NCI-H2196 treated with DMSO at 0.1 percent for 48 hours (cell line): ENCODE data around the gene CACNA1S.

Source experiments
- DNase-seq: peaks from one replicate; lab custom pipeline; 2025; ENCODE audit not compliant: unreplicated experiment; lab: John Stamatoyannopoulos, UW

Gene CACNA1S

DNA sequence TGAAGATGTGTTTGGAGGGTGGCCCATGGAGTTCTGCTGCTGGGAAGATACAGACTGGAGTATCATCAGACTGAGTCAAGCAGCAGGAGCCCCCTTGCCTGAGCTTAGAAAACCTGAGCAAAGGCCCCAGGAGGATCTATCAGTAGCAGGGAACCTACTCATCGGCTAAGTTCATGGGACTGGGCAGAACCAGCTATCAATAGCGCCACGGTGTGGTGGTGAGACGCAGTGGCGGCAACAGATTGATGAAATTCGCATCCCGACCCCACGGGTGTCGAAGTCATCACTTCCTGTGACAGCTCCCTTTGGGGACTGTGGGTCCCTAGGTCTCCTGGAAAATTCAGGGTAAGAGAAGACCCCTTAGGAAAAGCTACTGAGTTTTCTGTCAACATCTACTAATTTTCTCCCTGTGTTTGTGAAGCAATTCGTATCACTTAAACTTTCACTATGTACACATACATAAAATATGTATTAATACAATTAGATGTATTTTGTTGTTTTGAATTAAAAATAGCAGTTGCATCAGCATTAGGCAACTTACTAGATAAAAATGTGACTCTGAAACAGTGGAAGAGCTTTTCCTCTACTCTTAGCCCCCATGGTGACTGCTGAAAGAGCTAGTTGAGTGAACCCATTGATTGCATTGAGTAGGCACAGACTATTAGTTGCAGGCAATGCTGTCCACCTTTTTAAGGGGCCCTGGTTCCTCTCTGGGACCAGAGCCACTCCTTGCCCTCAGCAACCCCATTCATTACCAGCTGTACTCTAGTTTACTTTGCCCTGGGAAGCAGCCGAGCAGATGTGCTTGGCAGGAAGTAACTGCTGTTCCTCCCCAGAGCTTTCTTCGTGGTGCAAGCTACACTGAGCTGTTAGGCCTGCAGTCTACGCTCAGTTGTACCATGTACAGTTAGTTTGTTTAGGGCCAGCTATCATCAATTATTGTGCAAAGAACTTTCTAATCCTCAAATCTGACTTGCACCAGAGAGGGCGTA lies 7.3 kb upstream of the CACNA1S start:
- DNase-seq: no peak

DNA sequence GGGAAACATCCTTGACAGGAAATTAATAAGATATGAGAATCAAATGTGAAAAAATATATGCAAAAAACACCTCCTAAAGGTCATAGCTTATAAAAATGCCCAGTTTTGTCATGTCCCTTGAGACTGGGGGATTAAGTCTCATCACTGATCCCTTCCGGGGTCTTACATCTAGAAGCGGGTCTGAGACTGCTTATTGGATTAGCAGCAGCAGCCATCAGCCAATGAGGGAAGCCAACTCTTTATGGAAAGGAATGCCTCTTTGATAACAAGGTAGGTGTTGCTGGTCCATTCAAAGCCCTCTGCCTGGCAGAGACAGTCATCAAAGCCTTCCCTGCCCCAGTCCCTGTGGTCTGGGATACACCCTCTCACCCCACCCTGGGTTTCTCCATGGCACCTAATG lies 3.9 kb upstream of the CACNA1S start:
- no peak for DNase-seq

GRCh38 chr1:201115390-201115937 lies 3.2 kb upstream of the CACNA1S start:
- DNase-seq: no peak

DNA sequence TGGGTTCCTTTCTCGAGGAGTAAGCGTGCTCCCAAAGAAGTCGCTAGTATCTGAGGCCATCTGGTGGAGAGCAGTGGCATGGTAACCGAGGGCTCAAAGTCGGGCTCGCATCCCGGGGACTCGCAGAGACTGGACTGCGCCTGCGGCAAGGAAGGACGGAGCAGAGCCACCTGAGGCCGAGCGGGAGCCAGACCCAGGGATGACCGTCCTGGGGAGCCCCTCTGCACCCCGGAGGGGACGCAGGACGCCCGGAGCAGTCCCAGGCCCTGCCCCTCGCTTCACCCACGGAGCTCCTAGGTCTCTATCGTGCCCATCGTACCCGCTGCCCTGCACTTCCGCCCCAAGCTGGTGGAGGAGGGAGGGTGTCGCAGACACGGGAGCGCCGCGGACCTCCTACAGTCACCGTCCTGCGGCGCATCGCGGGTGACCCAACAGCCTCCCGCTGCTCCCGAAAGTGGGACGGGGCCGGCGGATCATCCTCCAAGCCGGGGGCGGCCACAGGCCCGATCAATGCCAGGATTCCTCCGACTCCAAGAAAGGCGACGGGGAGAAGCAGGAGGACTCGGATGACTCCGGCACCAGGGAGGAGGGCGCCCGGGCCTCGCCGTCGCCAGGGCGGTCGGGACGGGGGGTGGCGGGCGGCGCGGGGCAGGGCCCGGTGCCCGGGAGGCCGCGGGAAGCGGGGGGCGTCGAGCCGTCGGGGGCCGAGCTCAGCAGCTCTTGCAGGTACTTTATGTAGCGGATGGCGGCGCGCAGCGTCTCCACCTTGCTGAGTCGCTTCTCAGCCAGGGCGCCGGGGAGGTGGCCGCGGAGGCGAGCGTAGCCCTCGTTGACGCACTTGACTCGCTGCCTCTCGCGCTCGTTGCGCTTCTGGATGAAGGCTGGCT lies 2.3 kb upstream of the CACNA1S start:
- DNase-seq: peak; percentile 93

GRCh38 chr1:201113451-201114244 lies 1.4 kb upstream of the CACNA1S start:
- no peak for DNase-seq

DNA sequence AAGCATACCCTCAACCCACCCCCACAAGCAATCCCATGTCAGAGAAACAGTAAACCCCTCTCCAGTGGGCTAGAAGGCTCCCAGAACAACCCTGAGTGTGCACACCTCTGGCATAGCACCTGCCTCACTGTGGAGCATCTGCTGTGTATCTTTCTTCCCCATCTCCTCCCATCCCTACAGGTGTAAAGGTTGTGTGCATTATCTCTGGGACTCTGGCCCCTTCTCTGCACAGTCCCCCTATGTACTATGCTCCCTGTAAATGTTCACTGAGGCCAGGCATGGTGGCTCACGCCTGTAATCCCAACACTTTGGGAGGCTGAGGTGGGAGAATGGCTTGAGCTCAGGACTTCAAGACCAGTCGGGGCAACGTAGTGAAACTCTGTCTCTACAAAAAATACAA lies 700 bp upstream of the CACNA1S start:
- DNase-seq: no peak

GRCh38 chr1:201111672-201112071 lies 554 bp downstream of the CACNA1S start:
- DNase-seq: no peak

- DNase-seq: no peak
Observed at GRCh38 chr1:201111156-201111555, 1.1 kb downstream of the CACNA1S start.

DNA sequence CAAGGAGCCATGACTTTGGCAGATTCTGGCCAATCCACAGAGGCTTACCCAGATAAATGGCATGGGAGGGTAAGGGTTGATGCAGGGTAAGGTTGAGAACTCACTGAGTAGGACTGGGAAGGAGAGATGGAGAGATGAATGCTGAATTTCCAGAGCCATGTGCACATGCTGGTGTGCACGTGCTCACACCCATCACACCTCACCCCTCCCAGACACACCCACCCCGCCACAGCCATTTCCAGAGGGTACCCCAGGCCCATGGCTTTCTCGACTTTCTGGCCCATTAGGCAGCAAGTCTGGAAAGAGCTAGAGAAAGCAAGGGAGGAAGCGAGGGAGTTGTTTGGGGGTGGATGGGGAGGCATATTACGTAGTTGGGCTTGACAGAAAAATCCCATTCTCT lies 1.6 kb downstream of the CACNA1S start:
- DNase-seq: no peak

DNA sequence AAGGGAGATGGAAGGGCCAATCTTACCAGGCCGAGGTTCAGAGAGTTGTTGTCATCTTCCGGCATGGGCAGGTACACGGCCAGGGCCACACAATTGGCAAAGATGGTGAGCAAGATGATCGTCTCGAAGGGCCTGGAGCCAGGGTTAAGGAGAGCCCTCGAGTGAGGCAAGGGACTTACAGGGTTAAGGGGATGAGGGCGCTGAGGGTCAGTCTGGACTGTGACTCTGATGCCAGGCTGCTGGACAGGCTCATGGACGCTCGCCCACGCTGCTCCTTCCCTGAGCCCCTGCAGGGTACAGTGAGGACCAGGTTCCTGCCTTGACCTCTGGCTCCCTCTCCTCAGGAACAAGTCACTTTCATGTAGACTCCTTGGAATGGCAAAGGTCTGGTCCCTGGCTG lies 2.1 kb downstream of the CACNA1S start:
- DNase-seq: no peak

- no peak for DNase-seq
Observed at GRCh38 chr1:201109651-201110050, 2.6 kb downstream of the CACNA1S start.

- DNase-seq: no peak
Observed at GRCh38 chr1:201108614-201109013, 3.6 kb downstream of the CACNA1S start.

DNA sequence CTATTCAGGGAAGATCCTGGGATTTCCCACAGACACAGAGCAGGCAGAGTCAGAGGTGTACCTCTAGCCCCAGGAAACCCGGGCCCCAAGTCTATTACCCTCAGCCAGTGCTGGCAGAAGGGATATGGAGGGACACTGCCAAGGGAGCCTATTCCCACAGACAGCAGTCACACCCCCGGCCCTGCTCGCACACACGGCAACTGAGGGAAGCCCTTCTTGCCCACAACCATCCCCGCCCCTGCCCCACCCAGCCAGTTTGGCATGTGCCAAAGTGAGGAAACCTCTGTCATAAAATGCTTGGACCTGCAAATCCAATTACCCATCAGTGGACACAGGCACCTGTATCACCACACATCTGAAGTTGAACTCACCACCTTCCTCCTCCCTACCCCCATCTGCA lies 6.5 kb downstream of the CACNA1S start:
- DNase-seq: no peak

- no peak for DNase-seq
Observed at GRCh38 chr1:201104141-201104540, 8.1 kb downstream of the CACNA1S start.

DNA sequence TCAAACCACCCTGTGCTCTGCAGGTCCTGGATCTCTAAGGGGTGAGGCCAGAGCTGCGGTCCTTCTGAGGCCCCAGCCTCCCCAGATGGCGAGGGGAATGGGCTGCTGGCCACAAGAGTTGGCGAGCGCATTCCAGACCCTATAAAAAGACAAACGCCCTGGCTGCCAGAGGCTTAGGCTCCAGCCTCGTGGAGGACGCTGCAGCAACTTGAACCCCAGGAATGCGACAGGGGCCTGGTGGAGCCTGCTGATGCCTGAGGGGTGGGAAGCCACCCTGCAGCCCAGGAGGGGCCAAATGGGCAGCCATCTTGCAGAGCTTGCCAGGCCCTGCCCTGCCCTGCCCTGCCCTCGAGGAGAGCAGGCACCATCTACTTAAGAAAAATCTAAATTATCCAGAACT lies 8.6 kb downstream of the CACNA1S start:
- no peak for DNase-seq

- DNase-seq: no peak
Observed at GRCh38 chr1:201100169-201100930, 11.9 kb downstream of the CACNA1S start.

GRCh38 chr1:201098992-201099677 lies 13.1 kb downstream of the CACNA1S start:
- no peak for DNase-seq

GRCh38 chr1:201096977-201097856 lies 15.0 kb downstream of the CACNA1S start:
- DNase-seq: no peak
